NCI-H2029 (cell line): ENCODE measurements around the gene WNT8A.
A peak's percentile ranks its signal among the peaks of the same experiment; 100 is the strongest.

Experiments used
- DNase-seq: peaks from one replicate; lab custom pipeline; 2025; lab: John Stamatoyannopoulos, UW

WNT8A gene

DNA sequence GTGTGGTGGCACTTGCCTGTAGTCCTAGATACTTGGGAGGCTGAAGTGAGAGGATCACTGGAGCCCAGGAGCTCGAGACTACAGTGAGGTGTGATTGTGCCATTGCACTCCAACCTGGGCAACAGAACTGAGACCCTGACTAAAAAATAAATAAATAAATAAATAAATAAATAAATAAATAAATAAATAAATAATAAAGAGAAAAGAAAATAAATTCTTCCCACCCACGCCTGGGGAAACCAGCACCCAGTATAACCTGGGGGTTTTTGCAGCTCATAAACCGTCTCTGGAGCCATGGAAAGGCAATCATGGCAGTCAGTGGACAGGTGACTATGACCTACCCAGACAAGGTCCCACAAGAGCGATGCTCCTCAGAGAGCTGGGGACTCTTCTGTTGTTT lies 7.9 kb downstream of the WNT8A start:
- no peak for DNase-seq

DNA sequence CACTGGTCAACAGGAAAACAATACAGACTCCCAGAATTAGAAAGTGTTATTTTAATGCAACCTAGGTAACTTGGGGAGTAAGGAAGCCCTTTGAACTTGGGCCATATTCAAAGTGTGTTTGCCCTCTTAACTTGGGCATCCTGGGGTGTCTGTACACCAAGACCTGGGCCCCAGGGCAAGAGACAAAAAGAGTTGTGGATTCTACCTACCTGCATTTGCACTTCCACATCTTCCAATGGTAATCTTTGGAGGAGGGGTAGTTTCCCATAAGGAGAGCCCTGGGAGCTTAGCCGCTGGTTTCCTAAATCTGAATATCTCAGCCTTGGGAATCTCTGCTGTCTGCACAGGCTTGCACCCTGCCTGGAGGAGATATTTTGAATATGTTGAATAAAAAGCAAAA lies 8.5 kb downstream of the WNT8A start:
- DNase-seq = no peak

DNA sequence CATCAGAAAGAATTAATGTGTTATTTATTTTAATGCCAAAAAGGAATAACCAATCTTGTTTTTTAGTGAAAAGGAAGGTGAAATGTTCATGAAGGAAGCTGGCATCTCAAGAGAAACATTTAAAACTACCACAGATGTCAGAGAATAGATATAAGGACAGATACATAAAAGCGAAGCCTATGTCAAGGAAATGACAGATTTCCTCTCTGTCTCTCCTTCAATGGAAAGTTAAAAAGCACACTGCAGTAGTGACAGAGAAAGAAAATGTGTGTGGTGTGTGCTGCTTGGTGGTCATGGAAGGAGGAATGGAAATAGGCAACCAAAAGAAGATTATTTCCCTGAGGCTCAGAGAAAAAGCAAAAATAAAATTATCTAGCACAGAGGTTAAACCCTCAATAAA lies 9.2 kb downstream of the WNT8A start:
- DNase-seq = no peak

DNA sequence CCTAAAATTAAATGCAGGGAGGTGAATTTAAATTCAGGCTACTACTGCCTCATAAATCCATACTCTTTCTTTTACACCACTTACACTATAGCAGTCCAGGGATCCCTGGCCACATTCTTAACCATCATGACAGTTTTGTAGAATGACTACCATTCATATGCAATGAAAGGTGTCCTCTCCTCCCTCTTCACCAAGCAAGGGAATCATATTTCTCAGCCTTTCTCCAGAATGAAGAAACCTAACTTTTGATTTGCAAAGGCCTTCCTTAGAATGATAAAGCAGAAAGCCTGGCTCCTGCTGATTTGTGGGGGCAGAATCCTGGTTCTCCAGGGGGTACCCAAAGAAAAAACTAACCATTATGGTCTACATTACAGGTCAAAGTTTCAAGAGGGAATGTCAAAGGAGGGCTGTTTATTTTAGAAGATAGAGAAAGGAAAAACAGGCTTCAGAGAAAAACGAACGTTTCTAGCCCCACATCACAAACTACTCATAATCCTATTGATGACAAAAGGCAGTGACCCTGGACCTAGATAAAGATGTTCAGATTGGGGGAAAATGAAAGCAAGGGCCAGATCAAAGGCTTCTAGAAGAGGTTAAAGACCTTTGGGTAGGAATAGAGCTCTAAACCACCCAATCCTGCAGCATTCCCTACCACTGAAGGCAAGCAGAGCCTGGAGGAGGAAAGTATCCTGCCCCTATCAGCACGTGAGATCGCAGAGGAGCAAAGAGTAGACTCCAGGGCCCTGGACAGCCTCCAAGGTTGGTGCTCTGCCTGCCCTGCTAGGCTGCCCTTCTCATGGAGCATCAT lies 11.5 kb downstream of the WNT8A start:
- no peak for DNase-seq

DNA sequence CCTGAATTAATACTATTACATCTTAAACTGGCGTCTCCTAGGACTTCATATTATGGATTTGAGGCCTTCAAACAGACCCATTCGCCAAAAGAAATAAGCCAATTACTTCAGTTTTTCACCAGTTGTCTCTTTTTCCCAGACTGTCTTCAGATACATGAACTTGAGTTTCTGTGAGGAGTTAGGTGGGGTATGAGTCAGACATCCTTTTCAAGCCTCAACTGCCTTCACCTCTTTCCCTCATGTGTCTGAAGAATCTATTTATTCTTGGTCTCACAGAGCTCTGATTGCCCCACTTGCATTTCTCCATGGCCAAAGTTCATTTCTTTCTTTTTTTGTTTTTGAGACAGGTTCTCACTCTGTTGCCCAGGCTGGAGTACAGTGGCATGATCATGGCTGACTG lies 12.5 kb downstream of the WNT8A start:
- DNase-seq = no peak

DNA sequence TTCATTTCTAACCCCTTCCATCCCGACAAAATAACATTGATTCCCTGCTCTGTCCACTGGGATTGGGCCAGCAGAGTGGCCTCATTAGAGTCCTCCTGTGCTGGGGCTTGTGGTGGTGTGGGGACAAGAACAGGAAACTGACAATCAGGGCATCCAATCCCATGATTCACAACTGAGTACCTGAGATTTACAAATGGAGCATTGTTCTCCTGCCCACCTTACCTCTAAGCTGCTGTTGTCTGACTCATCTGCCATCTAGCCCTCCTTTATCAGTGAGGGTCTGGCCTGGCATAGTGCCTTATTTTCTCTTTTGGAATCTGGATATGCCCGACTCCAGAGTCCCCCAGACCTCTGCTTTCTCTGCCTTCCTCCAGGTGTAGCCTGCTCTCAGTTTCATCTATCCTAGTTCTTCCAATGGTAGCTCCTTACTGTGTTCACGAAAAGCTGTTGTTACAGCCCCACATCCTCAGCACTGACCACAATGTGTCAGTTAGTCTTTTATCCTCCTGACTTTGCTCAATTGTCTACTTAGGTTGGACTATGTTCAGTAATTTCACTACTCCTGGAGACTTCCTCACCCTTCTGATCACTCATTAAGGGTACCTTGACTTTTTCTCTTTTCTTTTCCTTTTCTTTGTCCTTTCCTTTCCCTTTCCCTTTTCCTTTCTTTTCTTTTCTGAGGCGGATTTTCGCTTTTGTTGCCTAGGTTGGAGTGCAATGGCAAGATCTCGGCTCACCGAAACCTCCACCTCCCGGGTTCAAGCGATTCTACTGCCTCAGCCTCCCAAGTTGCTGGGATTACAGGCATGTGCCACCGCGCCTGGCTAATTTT lies 13.4 kb downstream of the WNT8A start:
- DNase-seq = no peak

DNA sequence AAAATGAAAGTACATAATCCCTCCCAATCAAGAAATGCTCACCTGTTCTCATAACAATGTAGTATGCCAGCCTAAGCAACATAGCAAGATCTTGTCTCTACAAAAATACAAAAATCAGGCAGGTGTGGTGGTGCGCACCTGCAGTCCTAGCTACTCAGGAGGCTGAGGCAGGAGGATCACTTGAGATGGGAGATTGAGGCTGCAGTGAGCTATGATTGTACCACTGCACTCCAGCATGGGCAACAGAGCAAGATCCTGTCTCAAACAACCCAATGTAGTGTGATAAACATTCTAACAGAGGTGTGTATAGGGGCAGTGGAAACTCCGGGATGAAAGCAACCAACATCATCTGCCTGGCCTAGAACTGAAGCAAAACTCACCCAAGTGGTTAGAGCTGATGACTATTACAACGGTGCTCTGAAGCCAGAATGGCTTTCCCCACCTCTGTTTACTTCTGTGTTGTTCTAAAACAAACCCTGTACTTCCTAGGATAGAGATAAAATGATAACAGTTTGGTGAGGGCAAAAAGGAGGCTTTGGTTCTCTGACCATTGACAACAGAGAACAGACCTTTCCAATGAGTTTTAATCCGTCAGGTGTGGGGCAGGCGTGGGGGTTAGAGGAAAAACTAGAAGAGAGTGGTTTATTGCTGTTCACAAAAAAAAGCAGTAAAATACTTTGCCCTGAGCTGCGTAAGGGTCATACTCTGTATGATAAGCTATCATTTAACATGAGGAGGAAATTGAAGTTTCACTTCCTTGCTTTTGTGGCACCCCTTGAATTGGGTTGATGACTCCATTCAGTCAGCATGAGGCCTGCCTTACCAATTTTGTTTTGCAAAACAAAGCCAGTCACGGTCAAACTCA lies 18.9 kb downstream of the WNT8A start:
- no peak for DNase-seq

DNA sequence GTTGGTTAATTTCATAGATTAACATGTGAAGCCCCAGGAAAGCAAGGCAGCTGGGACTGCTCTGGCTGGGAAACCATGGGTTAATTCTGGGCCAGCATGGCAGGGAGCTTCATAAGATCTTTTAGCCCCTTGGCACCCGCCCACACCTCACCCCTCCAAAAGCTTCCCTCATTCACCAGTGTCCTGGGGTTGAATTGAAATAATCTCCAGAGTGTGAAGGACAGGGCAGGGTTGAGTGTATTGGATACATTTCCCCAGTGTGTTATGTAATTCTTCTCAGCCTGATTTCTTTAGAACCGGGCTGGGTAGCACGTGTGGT lies 19.4 kb downstream of the WNT8A start:
- no peak for DNase-seq

DNA sequence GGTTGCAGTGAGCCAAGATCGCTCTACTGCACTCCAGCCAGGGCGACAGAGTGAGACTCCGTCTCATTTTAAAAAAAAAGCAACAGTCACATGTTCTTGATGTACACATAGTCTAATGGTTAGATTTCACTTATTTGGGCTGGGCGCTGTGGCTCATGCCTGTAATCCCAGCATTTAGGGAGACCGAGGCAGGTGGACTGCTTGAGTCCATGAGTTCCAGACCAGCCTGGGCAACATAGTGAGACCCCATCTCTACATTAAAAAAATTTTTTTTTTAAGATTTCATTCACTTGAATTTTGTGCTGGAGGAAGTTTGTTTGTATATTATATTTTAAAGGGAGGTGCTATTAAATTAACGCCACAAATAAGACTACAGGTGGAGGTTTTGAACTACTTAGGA lies 21.9 kb downstream of the WNT8A start:
- no peak for DNase-seq

DNA sequence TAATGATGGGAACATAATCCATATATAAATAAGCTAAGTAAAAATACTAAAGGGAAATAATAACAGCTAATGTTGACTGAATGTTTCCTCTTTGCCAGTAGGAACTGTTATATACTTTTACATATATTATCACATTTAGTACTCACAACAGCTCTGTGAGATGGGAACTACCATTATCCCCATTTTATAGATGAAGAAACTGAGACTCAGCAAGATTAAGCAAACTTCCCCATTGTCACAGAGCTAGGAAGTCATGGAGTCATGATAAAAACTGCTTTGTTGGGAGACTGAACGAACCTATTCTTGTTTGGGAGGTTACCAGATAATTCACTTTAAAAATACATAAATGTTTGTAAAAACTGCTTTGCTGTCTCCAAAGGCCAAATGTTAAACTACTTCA lies 23.4 kb downstream of the WNT8A start:
- no peak for DNase-seq

DNA sequence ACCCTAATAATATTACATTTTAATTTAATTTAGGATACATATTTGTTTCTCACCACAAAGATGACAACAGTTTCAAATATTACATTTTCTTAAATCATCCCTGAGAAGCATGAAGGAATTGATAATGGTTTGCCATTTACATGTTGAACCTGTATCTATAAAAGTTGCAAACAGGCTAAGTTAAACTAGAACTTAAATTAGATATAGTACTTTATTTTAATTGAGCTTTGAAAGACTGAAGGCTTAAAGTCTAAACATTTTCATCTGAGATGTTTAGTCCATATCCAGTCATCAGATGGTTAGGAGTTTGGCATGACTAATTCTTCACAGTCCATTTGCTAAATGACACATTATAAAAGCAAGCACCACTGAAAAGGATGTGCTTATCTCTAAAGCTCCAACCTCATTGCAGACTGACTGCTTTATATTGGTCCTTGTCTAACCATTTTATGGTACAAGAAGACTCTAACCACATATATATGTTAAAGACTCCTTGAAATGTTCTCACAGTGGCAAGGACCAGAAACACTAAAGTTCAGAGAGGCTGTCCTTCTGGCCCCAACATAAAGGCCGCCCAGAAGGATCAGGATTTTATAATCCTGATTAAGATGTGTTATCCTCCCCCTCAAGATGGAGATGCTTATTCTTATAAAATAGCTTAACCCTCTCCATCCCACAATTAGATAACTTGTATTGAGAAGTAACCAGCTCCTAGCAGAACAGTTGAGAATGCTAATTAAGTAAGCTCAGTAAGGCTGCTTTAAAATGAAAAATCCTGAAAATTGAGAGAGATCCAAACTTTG lies 25.8 kb downstream of the WNT8A start:
- no peak for DNase-seq

DNA sequence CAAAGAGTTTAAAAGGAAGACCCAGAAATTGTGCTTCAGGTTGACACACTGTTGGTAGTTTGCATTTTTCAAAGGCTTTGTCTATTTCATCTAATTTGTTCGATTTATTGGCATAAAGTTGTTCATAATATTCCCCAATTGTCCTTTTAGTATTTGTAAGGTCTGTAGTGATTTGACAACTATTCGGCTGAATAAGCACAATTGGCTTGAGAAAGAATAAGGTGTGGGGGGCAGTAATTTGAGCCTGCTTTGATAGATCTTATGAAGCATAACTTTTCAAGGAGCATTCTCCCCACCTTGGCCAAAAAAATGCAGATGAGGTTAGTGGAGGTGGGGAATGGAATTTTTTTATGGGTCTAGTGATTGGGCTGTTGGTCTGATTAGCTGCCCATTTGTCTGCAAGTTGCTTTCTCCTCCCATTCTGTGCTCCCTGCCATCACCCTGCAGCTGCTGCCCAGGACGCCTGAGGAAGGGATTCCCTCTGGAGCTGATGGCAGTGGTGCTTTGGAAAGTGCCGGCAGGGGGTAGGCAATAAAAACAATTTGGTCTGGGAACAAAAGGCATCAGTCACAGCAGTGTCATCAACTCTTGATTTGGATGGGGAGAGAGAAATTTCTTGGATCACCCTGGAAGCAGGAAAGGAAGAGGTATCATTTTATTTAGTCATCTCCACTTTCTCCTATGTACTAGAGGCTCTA lies 26.6 kb downstream of the WNT8A start:
- DNase-seq = no peak

DNA sequence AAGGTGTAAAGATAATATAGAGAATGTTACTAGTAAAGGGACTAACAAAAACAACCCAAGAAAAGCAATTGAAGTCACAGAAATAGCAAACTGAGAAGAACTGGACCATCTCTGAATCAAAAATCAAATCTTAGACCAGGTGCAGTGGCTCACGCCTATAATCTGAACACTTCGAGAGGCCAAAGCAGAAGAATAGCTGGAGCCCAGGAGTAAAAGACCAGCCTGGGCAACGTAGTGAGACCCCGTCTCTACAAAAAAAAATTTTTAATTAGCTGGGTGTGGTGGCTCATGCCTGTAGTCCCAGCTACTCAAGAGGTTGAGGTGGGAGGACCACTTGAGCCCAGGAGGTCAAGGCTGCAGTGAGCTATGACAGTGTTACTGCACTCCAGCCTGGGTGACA lies 27.3 kb downstream of the WNT8A start:
- no peak for DNase-seq

DNA sequence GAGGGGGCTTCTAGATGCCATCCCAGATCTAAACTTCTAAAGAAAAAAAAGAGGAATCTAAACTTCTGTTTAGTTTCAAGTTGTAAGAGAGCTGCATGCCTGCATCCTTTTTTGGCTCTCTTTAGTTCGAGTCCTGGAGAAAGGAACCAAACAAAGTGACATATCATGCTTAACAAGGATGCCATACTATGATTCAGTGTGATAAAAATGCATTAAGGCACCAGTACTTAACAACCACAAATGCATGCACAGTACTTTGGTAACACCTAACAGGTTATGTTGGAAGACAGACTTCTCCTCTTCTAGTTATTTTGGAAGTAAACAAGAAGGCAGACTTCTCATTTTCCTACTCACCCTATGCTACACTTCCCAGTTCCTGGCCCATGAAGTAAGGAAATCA lies 28.1 kb downstream of the WNT8A start:
- no peak for DNase-seq

DNA sequence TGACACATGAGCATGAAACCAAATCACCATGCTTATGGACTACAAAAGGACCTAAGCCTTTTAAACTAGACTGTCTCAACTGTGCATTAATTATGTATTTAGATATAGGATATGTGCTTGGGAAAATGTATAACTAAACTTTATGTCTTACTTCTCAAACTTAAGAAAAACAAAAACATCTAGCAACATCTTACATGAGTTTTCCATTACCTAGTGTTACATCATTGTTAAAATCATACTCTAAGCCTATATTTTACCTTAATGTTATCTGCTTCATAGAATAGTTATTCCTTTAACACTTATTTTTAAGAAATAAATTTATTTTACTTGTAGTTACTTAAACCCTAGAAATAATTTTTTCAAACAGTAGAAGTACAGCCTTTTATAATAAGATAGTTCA lies 31.4 kb downstream of the WNT8A start:
- no peak for DNase-seq

DNA sequence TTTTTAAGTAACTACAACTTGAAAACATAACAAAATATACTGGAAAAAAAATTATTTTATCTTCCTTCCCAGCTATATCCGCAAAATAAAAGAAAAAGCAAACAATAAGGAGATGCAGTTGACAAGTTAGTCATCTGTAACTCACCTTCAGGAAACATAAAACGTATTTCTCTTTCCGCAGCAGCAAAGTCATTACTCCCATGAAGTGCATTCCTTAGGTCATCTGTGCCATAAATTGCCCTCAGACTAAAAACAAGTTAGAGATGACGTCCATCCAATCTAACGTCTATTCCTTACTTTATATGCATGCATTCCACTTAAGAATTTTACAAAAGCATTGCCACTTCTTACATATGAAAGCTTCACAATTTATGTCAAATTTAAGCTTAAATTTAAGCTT lies 44.5 kb downstream of the WNT8A start:
- DNase-seq = no peak

DNA sequence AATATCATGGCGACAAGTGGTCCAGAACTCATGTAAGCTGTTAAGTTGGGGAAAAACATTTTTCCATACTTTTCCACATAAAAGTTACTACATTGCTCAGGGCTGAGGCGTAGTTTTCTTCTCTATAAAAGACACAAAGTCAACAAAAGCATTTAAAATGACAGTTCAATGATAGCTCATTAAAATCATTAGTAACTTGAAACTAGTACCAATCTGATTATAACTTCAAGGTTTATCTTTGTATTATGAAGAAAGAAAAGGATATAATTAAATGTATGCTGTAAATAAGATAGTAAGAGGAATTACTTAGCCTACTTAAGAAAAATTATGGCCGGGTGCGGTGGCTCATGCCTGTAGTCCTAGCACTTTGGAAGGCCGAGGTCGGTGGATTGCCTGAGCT lies 45.5 kb downstream of the WNT8A start:
- DNase-seq = no peak

DNA sequence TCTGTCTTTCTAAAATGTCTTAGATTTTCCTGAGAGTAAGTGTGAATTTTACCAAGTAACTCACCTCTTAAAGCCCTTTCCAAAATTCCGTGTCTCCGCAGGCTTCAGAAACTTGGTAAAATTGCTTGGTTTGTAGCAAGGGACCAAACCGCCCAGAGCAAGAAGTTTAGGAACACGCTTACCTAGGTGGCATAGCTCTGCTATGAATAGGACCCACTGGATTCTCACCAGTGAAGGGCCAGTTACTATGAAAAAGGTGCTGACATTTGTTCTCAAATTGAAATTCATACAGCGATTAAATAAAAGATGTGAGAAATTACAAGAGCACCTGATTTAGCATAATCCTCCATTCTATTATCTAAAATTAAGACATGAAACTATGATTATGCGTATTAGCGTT lies 48.7 kb downstream of the WNT8A start:
- DNase-seq = no peak

DNA sequence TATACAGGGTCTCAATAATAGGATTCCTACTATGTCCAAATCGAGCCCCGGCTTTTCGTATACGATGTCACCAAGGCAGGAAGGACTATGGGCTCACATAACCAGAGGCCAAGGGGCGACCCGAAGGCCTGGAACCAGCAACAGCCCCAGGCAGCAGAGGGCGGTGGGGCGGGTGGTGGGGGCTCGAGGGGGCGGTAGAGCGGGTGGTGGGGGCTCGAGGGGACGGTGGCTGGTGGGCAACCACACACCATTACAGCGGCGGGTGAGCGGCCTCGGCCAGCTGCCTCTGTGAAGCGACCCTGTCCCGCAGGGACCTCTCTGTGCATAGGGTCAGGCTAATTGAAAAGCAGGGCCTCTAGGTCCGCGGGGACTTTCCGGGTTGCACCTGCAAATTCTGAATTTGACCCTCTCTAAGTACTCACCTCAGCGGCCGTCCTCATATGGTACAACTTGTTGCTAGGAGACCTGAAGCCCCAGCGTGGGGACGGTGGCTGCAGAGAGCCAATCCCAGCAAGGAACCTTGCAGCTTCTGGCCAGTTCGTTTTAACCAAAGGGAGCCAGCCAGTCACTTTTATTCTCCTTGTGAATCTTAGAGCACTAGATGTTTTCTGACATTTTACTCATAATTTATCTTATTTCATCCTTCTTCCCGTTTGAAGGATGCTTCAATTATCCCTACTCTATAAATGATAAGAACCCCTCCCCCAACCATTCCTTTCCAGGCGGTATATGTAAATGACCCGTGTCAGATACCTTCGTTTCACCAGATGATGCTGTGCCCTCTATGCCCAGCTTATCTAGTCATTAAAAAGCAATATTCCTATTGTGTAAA lies 55.3 kb downstream of the WNT8A start, which contains the start of gene NME5:
Gene NME5, minus strand, starts transcription at position 480 of the 832 bp plus-strand sequence. CDS start 648 bp downstream, outside the sequence.
- peak; percentile 71 for DNase-seq

DNA sequence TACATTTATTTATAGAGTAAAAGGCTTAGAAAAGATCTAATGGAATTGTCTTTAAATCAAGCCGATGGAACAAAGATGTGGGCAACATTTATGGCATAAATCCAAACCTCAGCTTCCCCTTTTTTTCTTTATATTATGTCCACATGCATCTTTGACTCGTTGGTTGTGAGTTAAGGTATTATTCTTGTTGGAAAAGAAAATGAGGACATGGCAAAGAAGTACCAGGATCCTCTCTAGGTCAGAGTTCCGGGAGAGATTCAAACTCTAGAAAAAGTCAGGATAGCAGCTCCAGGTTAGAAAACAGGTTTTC lies 55.9 kb downstream of the WNT8A start:
- DNase-seq = no peak
